Heart left ventricle (tissue), 16 donors: ENCODE measurements around the gene SMPDL3B. TPM values are rescaled to one million over a fixed set of nuclear protein-coding genes. Genes with fewer than 3 reads are reported as not detected.
"Not testable (repeated sequence)": the region's sequence is repeated elsewhere in the genome, so short reads cannot be mapped to it uniquely, and the experiment has no call there.

Experiments used
- ATAC-seq, 4 donors: fragments of 200-7000 bp; cut with Tn5 transposase; one replicate each; pipeline ENCODE4 v1.9.1; 2020 to 2022; ENCODE audit warnings: moderate library complexity in 4 of 4, mild to moderate bottlenecking in 3 of 4, moderate number of reproducible peaks in 1 of 4
- DNase-seq, 5 donors: peaks; one replicate each; pipeline ENCODE4 v3.0.0-alpha.2; 2020
- H3K27ac ChIP-seq, 12 donors: fragments of 200-600 bp; sonication (generic) in 4 of 12; one replicate each; pipeline versions ENCODE4 v1.5.0 to v1.8.0; 2016 to 2022; ENCODE audit warnings: mild to moderate bottlenecking in 2 of 12
- H3K27me3 ChIP-seq, 9 donors: fragments of 200-600 bp; sonication (generic) in 2 of 9; one replicate each; pipeline versions ENCODE4 v1.5.1 to v1.8.0; 2016 to 2022; ENCODE audit warnings: mild to moderate bottlenecking in 3 of 9
- H3K36me3 ChIP-seq, 9 donors: fragments of 200-600 bp; sonication (generic) in 2 of 9; one replicate each; pipeline versions ENCODE4 v1.5.0 to v1.8.0; 2018 to 2022; ENCODE audit warnings: mild to moderate bottlenecking in 2 of 9
- H3K4me1 ChIP-seq, 12 donors: fragments of 200-600 bp; sonication (generic) in 4 of 12; one replicate each; pipeline versions ENCODE4 v1.5.0 to v1.8.0; 2016 to 2022; ENCODE audit warnings: mild to moderate bottlenecking in 3 of 12
- H3K4me3 ChIP-seq, 12 donors: fragments of 200-600 bp; sonication (generic) in 4 of 12; one replicate each; pipeline versions ENCODE4 v1.5.0 to v1.8.0; 2017 to 2022; ENCODE audit warnings: mild to moderate bottlenecking in 9 of 12, moderate library complexity in 4 of 12
- H3K9me3 ChIP-seq, 12 donors: fragments of 200-600 bp; sonication (generic) in 4 of 12; one replicate each; pipeline versions ENCODE4 v1.5.0 to v1.8.0; 2016 to 2022; ENCODE audit warnings: mild to moderate bottlenecking in 1 of 12
- CTCF ChIP-seq, 12 donors: fragments of 200-600 bp; sonication (generic) in 4 of 12; IDR thresholded peaks; one replicate each; pipeline versions ENCODE4 v1.5.0 to v1.8.0; 2018 to 2022; ENCODE audit warnings: antibody characterized with exemption in 12 of 12, mild to moderate bottlenecking in 5 of 12
- POLR2A ChIP-seq, 2 donors: fragments of 450-650 bp; IDR thresholded peaks; one replicate each; pipeline ENCODE4 v1.6.1; 2017; ENCODE audit warnings: antibody characterized with exemption in 2 of 2, mild to moderate bottlenecking in 2 of 2, moderate library complexity in 2 of 2
- WGBS, 4 donors: extraction: QIAGEN DNeasy Blood & Tissue Kit in 2 of 4; methylation state at CpG; one replicate each; pipeline versions ENCODE4 v1.1.5 to v1.1.7; 2013 to 2018; 5-methylcytosine and 5-hydroxymethylcytosine counted together
- intact Hi-C, 10 donors: fragments of 100-400 bp; cut with DNase I; formaldehyde crosslinking; loops; one replicate each; pipeline versions ENCODE4 v1.11.1 to v1.14.2; 2022
- polyA plus RNA-seq, 2 donors: library from polyadenylated mRNA; stranded (reverse); fragments of 200-250 nt; gene quantifications; one replicate each; pipeline ENCODE4 v1.2.3, GENCODE V29; 2013
- total RNA-seq, 9 donors: library from RNA; depleted of rRNA in 2 of 9; stranded (reverse); fragments of >200 nt in 2 of 9; fragmentation: NEBNext Ultra II Directional in 3 of 9; extraction: Animal tissue kit (Norgen Biotek cat#: 25700) in 3 of 9; gene quantifications; one replicate each; pipeline versions ENCODE4 v1.1.0 to v1.2.4, GENCODE V29; 2016 to 2023
- donor health status: ischemic (EF 13 %, LVEDD 7.1; RV severe dilation, severe dysfunction).
- donor health status: healthy with polysubstance abuse.
- donor health status: DM: no; HTN: yes; CAD: no.
- donor health status: DM: no; HTN: no; CAD: no.
- donor health status: ischemic (EF 25% LVEDD 6.9; RV normal size, moderate dysfunction).
- donor health status: ischemic (EF 25% LVEDD 5.7; RV mildly dilated, moderate dysfunction).
- donor health status: healthy.
- donor health status: DM: yes; HTN: yes; CAD: no.
- donor health status: ischemic (EF 35%, LVEDD 5.7; RV mildly dilated, moderate dysfunction).
- donor health status: nonischemic (EF 11% LVEDD 7.7; RV severe dilation, severe dysfunction).
- donor health status: DM: yes; HTN: yes; CAD: no.
- donor health status: PGD.
- donor health status: ischemic (EF 29% LVEDD 5.4; RV normal size, mild dysfunction).
- donor health status: nonischemic (EF 23%, LVEDD 6.1; RV moderate dilation, normal function).

Gene SMPDL3B
- total and polyA plus RNA-seq, 11 donors = 0.08 to 2.2 TPM; not detected in 9

DNA sequence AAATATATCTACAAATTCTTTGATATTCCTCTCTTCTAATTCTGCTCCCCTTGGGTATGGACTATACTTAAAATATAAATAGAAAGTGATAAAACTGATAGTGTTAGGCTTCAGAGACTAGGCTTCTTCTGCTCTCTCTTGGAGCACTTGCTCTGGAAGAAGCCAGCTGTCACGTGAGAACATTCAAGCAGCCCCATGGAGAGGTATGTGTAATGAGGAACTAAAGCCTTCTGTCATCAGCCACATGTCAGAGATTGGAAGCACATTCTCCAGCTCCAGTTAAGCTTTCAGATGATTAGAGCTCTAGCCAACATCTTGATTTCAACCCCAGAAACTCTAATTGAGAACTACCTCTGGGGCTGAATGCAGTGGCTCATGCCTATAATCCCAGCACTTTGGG, 59.3 kb downstream of the SMPDL3B start:
- Histone ChIP-seq H3K4me3 (no peak overlapping the region), H3K4me1 (peaks cover 0 to 31% (median 14%) of the 10 kb centered on the region in 12 donors), H3K27ac (peak overlapping the region in 1 of 12 donors; percentile 76), H3K36me3 (peaks cover 0 to 99% (median 81%) of the 10 kb centered on the region in 9 donors), H3K9me3 (no peaks in the 10 kb centered on the region), H3K27me3 (no peaks in the 10 kb centered on the region)
- TF ChIP-seq POLR2A (IDR thresholded peaks at IDR 0.05) (no peak), CTCF (IDR thresholded peaks at IDR 0.05) (no peak)
- WGBS, 4 donors = 28 to 44% (median 28%) methylated on average over 1 of the region's 1 CpG
- ATAC-seq (peak; percentile 58 to 81 (median 74)), DNase-seq (no peak)
- intact Hi-C loops = no loop called here

DNA sequence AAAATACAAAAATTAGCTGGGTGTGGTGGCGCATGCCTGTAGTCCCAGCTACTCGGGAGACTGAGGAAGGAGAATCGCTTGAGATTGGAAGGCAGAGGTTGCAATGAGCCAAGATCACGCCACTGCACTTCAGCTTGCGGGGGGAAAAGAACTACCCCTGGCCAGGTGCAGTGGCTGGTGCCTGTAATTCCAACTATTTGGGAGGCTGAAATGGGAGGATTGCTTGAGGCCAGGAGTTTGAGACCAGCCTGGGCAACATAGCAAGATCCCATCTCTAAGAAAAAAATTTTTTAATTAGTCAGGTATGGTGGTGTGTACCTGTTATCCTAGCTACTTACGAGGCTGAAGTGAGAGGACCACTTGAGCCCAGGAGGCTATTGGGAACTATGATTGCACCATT, 59.7 kb downstream of the SMPDL3B start:
- intact Hi-C loops, H3K9me3 ChIP-seq, H3K27me3 ChIP-seq, DNase-seq, H3K4me3 ChIP-seq: not testable (repeated sequence)
- 84 to 88% (median 88%) methylated on average over 6 of the region's 6 CpGs for WGBS, 4 donors
- Histone ChIP-seq H3K36me3 (peaks cover 0 to 99% (median 81%) of the 10 kb centered on the region in 9 donors), H3K4me1 (peaks cover 0 to 31% (median 14%) of the 10 kb centered on the region in 12 donors), H3K27ac (peak overlapping the region in 1 of 12 donors; percentile 76)
- peak in 1 of 4 donors; percentile 6 for ATAC-seq

DNA sequence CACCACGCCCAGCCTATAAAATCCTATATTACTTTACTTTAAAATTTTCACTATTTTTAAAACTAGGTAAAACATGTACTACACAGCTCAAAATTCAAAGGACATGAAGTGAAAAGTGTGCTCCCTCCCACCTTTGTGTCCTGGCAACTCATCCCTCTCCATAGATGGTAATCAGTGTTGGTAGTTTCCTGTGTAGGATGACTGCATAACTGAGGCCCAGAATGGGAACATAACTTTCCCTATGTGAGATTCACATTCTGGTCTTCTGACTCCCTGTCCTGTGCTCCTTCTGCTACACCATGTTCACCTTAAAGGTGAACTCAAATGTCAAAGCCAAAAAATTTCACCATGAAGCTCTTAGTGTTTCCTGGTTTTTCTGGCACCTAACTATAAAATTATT, 64.3 kb downstream of the SMPDL3B start:
- no peak for ATAC-seq
- peaks cover 0 to 6% (median 2%) of the 10 kb centered on the region in 12 donors for H3K4me1 ChIP-seq

GRCh38 chr1:28002600-28002999, 67.8 kb downstream of the SMPDL3B start:
- Histone ChIP-seq H3K27me3 (no peaks in the 10 kb centered on the region), H3K4me1 (no peaks in the 10 kb centered on the region), H3K36me3 (peaks cover 0 to 94% (median 80%) of the 10 kb centered on the region in 9 donors), H3K4me3 (no peak overlapping the region), H3K27ac (no peak overlapping the region), H3K9me3 (no peaks in the 10 kb centered on the region)
- DNase-seq = no peak
- intact Hi-C loops = no loop called here
- no peak for ATAC-seq
- 95 to 99% (median 97%) methylated on average over 10 of the region's 10 CpGs for WGBS, 4 donors
- no peak for TF ChIP-seq CTCF (IDR thresholded peaks at IDR 0.05)
- no peak for TF ChIP-seq POLR2A (IDR thresholded peaks at IDR 0.05)

More for the DNA sequence above, 64.3 kb downstream of the SMPDL3B start:
- H3K4me3 ChIP-seq = no peak overlapping the region
- H3K9me3 ChIP-seq = no peaks in the 10 kb centered on the region
- H3K36me3 ChIP-seq = peaks cover 0 to 98% (median 80%) of the 10 kb centered on the region in 9 donors
- 95 to 100% (median 98%) methylated on average over 1 of the region's 1 CpG for WGBS, 4 donors
- H3K27me3 ChIP-seq = no peaks in the 10 kb centered on the region
- no peak for DNase-seq
- H3K27ac ChIP-seq = no peak overlapping the region
- intact Hi-C loops = no loop called here
- TF ChIP-seq CTCF (IDR thresholded peaks at IDR 0.05) = no peak
- TF ChIP-seq POLR2A (IDR thresholded peaks at IDR 0.05) = no peak

DNA sequence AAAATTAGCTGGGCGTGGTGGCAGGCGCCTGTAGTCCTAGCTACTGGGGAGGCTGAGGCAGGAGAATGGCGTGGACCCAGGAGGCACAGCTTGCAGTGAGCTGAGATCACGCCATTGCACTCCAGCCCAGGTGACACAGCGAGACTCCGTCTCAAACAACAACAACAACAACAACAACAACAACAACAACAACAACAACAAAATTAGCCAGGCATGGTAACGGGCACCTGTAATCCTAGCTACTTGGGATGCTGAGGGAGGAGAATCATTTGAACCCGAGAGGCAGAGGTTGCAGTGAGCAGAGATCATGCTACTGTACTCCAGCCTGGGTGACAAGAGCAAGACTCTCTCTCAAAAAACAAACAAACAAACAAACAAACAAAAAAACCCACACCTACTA, 68.3 kb downstream of the SMPDL3B start:
- DNase-seq, H3K27me3 ChIP-seq, H3K27ac ChIP-seq, H3K4me3 ChIP-seq, H3K9me3 ChIP-seq, intact Hi-C loops, H3K4me1 ChIP-seq, ATAC-seq: not testable (repeated sequence)
- WGBS, 4 donors = 96 to 98% (median 97%) methylated on average over 8 of the region's 8 CpGs
- peaks cover 0 to 89% (median 77%) of the 10 kb centered on the region in 9 donors for H3K36me3 ChIP-seq

Other genes starting within 250 kb of the SMPDL3B start
- gene FAM76A, start 209.0 kb upstream of the SMPDL3B start, total RNA-seq = 10 to 100 TPM in 8 of 9 donors, 1 to 10 TPM in 1; 9.7 to 24.0 (median 13.5) TPM
- gene FAM76A, start 209.0 kb upstream of the SMPDL3B start, polyA plus RNA-seq = 1 to 10 TPM; 3.7 to 4.4 TPM
- 10 to 100 TPM; 15.3 to 46.8 (median 26.5) TPM for gene STX12, start 161.8 kb upstream of the SMPDL3B start, total RNA-seq
- gene STX12, start 161.8 kb upstream of the SMPDL3B start, polyA plus RNA-seq = 10 to 100 TPM; 10.7 to 29.2 TPM
- 10 to 100 TPM; 21.4 to 31.8 (median 25.1) TPM for gene PPP1R8, start 104.2 kb upstream of the SMPDL3B start, total RNA-seq
- 10 to 100 TPM; 13.3 to 32.9 TPM for gene PPP1R8, start 104.2 kb upstream of the SMPDL3B start, polyA plus RNA-seq
- gene THEMIS2, start 62.5 kb upstream of the SMPDL3B start, total RNA-seq = 10 to 100 TPM in 3 of 9 donors, 1 to 10 TPM in 6; 1.7 to 50.8 (median 6.1) TPM
- 1 to 10 TPM; 3.4 to 7.3 TPM for gene THEMIS2, start 62.5 kb upstream of the SMPDL3B start, polyA plus RNA-seq
- 10 to 100 TPM; 14.6 to 57.4 (median 27.1) TPM for gene RPA2, start 20.4 kb upstream of the SMPDL3B start, total RNA-seq
- 10 to 100 TPM; 21.6 to 39.8 TPM for gene RPA2, start 20.4 kb upstream of the SMPDL3B start, polyA plus RNA-seq
- gene XKR8, start 25.0 kb downstream of the SMPDL3B start, total RNA-seq = 1 to 10 TPM; 3.3 to 8.1 (median 4.5) TPM
- 1 to 10 TPM; 3.4 to 6.3 TPM for gene XKR8, start 25.0 kb downstream of the SMPDL3B start, polyA plus RNA-seq
- 10 to 100 TPM; 13.3 to 23.3 (median 18.8) TPM for gene EYA3, start 153.6 kb downstream of the SMPDL3B start, total RNA-seq
- gene EYA3, start 153.6 kb downstream of the SMPDL3B start, polyA plus RNA-seq = 1 to 10 TPM; 5.8 to 8.2 TPM
- gene PTAFR, start 241.7 kb downstream of the SMPDL3B start, total RNA-seq = 10 to 100 TPM in 2 of 9 donors, 1 to 10 TPM in 7; 1.5 to 23.5 (median 2.2) TPM
- gene PTAFR, start 241.7 kb downstream of the SMPDL3B start, polyA plus RNA-seq = 1 to 10 TPM in 1 of 2 donors, under 1 TPM in 1; 0.42 to 2.1 TPM